ENCODE measurements around the gene ATP2B1. TPM values are rescaled to one million over a fixed set of nuclear protein-coding genes. Genes with fewer than 3 reads are reported as not detected.

Gene ATP2B1
- total and polyA plus RNA-seq, 2 donors (not counting 3 experiments of a cell fraction or from before 2014, with no cell fraction given), result 6.4 to 28.0 TPM

- Histone ChIP-seq H3K9ac (replicated peaks; ENCODE audit: extremely low read depth, insufficient read depth, low read length) (no peak overlapping the region), H3K4me3 (replicated peaks in 1 of 3; ENCODE audit: insufficient read depth in 1 of 3, low read depth in 1 of 3, low read length in 3 of 3) (no peak overlapping the region), H3K79me2 (ENCODE audit: control insufficient read depth, insufficient read depth, low read length) (no peaks in the 10 kb centered on the region), H3K4me1 (ENCODE audit: control insufficient read depth, extremely low read depth, insufficient read depth, low read length) (no peaks in the 10 kb centered on the region), H3K27ac (ENCODE audit: insufficient read depth, low read depth, low read length) (no peak overlapping the region), H3K36me3 (ENCODE audit: control insufficient read depth in 2 of 2, extremely low read depth in 1 of 2, insufficient read depth in 2 of 2, low read length in 2 of 2) (no peaks in the 10 kb centered on the region), H3K9me3 (replicated peaks; ENCODE audit: control insufficient read depth, insufficient read depth, low read length) (no peaks in the 10 kb centered on the region), H3K4me2 (ENCODE audit: insufficient read depth, low read length) (no peak overlapping the region), H3K9me1 (replicated peaks; ENCODE audit: control insufficient read depth, extremely low read depth, insufficient read depth, low read length) (no peaks in the 10 kb centered on the region), H4K20me1 (replicated peaks; ENCODE audit: control insufficient read depth, extremely low read depth, insufficient read depth, low read length) (no peaks in the 10 kb centered on the region), H2AFZ (ENCODE audit: low read depth, low read length) (no peak overlapping the region), H3K27me3 (ENCODE audit: control insufficient read depth in 2 of 2, insufficient read depth in 2 of 2, low read length in 2 of 2) (no peaks in the 10 kb centered on the region)
- dilution Hi-C loops (cut with MboI; ENCODE audit: extremely low pct_ligation_motif_present, low sequenced_read_pairs) (no loop called here), intact Hi-C loops (cut with micrococcal nuclease) (no loop called here)
- CTCF ChIA-PET, result no interaction called here
- FAIRE-seq, result no peak
- no TSS peak for BruUV-seq (replicated peaks)
- TF ChIP-seq POLR2AphosphoS5 (IDR thresholded peaks at IDR 0.05; ENCODE audit: insufficient read depth, low read depth, low read length) (no peak), GATA2 (IDR thresholded peaks at IDR 0.05; ENCODE audit: insufficient read depth, insufficient read length, low read depth, low read length) (no peak), POLR2A (IDR thresholded peaks at IDR 0.05; ENCODE audit: low read depth, low read length) (no peak), CTCF (IDR thresholded peaks at IDR 0.05; ENCODE audit: extremely low read depth in 1 of 2, insufficient read depth in 1 of 2, low read depth in 1 of 2, low read length in 2 of 2) (no peak), JUN (IDR thresholded peaks at IDR 0.05; ENCODE audit: borderline replicate concordance, insufficient read depth, insufficient read length, low read depth) (no peak), EZH2 (IDR thresholded peaks at IDR 0.05; ENCODE audit: borderline replicate concordance, low read depth, low read length, severe bottlenecking) (no peak), FOS (IDR thresholded peaks at IDR 0.05; ENCODE audit: borderline replicate concordance, insufficient read depth, low read length) (no peak), MYC (IDR thresholded peaks at IDR 0.05; ENCODE audit: low read depth, low read length) (no peak)
- TF ChIP-seq, protein P1, sequence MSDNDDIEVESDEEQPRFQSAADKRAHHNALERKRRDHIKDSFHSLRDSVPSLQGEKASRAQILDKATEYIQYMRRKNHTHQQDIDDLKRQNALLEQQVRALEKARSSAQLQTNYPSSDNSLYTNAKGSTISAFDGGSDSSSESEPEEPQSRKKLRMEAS (IDR thresholded peaks at IDR 0.05; ENCODE audit: insufficient read depth, insufficient read length), result no peak
- POLR2A ChIA-PET, result no interaction called here
- DNase-seq (ENCODE audit: low read depth, low spot score), result no peak
Observed at GRCh38 chr12:89568484-89568883, 140.2 kb downstream of the ATP2B1 start.

All from endothelial cell of umbilical vein (primary cell).